Activated CD4-positive, CD25-positive, alpha-beta regulatory T cell treated with anti-CD3 and anti-CD28 coated beads, Interleukin-2, amount 50 U/mL, for 16 hours (primary cell): Measurements from ENCODE around the gene ZNF805.
"Not testable (repeated sequence)": the region's sequence is repeated elsewhere in the genome, so short reads cannot be mapped to it uniquely, and the experiment has no call there.

Experiments used
- DNase-seq: peaks from one replicate; pipeline ENCODE4 v3.0.0-alpha.2; 2020; ENCODE audit warnings: low read depth, low spot score

Gene ZNF805

DNA sequence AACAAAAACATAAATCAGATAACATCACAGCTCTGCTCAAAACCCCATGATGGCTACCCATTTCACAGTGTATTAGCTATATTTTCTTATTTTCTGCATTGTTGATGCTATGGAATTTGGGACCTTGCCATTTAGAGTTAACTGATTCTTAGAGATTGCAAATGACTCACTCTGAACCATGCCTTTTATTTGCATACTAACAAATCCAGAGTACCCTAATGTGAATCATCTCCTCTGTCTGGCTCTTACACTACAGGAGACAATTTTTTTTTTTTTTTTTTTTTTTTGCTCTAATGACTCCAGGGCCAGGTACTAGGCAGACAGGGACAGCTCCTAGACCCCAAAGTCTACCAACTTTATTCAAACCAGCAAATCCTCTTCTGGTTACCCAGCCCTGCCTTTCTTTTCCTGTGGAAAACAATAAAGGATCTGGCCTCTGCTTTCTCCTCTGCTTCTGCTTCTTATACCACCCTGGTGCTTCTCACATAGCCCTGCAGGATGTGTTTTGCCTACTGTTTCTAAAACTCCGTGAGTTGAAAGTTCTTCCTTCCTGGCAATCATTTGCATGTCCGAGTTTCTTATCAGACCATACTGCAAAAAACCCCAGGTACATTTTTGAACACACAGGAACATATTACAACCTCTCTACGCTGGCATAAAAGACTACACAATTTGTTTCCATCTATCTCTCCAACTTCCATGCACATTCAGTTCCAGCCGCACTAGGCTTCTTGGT lies 29.3 kb downstream of the ZNF805 start:
- DNase-seq, result no peak

- DNase-seq, result no peak
Measured at GRCh38 chr19:57271280-57271679, 30.8 kb downstream of the ZNF805 start.

DNA sequence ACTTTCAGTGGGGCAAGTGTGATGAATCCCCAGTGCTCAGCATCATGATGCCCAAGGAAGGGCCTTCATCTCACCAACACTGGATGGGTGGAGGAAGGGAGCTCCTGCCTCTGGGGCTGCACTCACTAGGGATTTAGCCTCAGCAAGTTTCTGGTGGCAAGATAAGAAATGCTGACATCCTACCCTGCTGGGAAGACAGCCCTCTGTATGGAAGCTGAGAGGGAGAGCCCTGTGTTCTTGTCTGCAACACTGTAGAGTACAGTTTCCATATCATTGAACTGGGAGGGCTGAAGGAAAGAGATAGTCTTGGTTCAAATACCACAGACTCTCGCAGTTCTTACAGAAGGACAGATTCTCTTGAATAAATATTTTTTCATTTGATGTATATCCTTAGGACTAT lies 32.6 kb downstream of the ZNF805 start:
- no peak for DNase-seq

- DNase-seq, result no peak
Measured at GRCh38 chr19:57276430-57276829, 36.0 kb downstream of the ZNF805 start.

DNA sequence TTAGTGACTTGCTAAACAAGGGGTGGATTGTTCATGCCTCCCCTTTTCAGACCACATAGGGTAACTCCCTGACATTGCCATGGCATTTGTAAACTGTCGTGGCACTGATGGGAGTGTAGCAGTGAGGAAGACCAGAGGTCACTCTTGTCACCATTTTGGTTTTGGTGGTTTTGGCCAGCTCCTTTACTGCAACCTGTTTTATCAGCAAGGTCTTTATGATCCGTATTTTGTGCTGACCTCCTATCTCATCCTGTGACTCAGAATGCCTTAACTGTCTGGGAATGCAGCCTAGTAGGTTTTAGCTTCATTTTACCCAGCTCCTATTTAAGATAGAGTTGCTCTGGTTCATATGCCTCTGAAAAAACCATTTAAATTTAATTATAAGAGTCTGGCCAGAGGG lies 38.0 kb downstream of the ZNF805 start:
- not testable (repeated sequence) for DNase-seq

DNA sequence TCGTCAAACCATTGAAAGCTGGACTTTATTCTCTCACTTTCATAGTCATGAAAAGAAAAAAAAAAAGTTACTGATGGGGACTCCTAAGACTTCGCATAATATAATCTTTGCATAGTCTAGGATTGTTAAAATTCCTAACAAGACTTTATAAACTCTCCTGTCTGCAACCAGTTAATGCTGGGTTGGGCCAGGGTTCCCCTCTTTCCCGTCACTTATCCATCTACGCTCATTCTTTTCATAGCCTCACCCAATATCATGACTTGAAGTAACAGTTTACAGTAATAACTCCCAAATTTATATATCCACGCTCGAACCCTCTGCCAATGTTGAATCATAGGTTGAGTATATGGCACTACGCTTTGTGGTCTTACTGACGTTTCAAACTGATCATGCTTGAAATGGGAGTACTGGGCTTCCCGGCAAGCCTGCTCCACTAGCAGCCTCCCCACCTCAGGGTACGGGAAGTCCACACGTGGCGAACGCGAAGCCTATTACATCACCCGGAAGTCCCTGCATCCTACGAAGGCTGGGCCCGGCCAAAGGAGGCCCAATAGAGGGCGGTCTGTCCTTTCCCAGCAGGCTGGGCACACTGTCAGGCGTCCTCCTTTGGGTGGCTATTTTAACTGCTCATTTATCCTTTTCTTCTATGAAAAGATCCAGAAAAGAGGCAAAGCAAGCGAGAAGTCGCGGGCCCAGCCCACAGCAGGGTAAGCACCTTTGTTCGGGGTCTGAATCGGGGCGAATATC lies 39.2 kb downstream of the ZNF805 start:
- DNase-seq, result peak; percentile 63

GRCh38 chr19:57280165-57280961 lies 39.9 kb downstream of the ZNF805 start, which contains the start of gene ZNF460:
TSS of gene ZNF460 (plus strand) at chr19:57280485. CDS start at chr19:57280807, 322 bp downstream.
- DNase-seq, result peak; percentile 91

GRCh38 chr19:57280962-57281400 lies 40.5 kb downstream of the ZNF805 start:
- peak; percentile 5 for DNase-seq

DNA sequence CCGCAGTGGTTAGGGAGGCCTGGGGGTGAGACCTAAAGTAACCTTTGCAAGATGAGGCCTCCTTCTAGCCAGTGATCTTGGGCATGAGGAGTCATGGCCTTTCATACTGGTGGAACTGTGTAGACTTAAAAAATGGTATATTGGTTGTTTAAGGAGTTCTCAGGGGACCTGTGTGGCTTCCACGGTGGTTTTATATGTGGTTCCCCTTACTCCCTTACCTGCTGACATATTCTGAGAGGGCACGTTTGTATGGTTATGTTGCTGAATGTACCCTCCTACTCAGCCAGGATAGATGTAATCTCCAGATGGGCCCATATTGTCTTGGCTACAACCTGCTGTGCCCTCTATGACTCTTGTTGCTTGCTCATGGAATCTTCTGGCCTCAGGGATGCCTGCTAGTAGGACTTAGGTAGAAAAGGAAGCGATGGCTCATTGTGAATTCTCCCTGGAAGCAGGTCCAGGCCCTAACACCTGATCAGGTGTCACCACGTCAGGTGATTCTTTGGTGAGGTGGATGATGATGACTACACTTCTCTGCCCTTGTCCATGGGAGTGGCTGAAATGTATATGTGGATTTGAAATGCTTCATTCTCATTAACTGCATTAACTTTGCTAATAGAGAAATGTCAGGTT lies 41.7 kb downstream of the ZNF805 start:
- DNase-seq, result no peak

DNA sequence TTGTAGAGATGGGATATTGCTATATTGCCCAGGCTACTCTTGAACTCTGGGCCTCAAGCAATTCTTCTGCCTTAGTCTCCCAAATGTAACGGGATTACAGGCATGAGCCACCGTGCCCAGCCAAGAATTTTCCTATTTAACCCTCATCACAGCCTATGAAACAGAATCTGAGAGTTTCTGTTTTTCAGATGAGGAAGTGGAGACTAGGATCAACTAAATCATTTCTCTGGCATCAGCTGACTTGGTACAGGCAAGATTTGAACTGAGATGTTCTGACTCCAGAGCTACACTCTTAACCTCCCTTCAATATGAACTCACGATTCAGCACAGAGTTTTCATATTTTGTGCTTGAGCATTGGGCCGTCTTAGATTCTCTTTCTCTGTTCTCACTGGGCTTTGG lies 47.9 kb downstream of the ZNF805 start:
- DNase-seq, result no peak

DNA sequence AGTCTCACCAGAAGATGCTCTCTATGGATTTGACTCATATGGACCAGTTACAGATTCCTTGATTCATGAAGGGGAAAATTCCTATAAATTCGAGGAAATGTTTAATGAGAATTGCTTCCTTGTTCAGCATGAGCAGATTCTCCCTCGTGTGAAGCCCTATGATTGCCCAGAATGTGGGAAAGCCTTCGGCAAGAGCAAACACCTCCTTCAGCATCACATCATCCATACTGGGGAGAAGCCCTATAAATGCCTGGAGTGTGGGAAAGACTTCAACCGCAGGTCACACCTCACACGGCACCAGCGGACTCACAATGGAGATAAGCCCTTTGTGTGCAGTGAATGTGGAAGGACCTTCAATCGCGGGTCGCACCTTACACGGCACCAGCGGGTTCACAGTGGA lies 50.5 kb downstream of the ZNF805 start:
- no peak for DNase-seq

DNA sequence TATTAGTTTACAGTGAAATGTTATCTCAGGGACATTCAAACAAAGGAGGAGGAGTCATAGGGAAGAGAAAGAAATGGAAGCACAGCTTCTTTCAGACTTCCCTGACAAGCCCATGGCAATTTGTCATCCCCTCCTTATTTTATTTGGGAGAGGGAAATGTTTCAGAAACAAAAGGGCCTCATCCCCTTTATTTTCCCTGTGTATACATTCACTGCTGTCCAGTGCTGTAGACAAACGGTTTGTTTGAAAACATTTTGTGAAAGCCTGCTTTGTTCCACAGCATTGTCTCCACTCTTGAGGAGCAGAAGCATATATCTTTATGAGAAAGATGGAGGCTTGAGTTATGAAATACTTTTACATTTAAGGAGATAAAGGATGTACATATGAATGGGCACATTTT lies 52.1 kb downstream of the ZNF805 start:
- no peak for DNase-seq

- DNase-seq, result no peak
Measured at GRCh38 chr19:57293719-57294118, 53.3 kb downstream of the ZNF805 start.

DNA sequence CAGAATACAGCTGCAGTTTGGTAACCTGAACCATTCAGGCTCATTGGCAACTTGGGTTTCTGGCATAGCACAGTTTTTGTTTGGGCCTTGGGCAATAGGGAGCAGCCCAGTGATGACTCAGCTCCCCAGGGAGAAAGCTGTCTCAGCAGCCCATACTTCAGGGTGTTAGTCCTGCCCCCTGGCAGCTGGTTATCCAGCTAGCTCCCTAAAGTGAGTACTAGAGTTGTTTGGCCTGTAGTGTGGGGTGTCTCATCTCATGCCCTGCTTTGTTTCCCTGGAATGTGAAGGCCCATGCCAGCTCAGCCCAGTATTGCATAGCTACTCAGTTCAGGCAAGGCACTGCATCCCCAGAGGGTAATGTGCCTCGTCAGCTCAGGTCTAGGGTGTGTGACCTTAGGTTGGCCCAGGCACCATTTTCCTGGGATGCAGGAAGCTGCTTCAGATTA lies 61.6 kb downstream of the ZNF805 start:
- DNase-seq, result no peak

GRCh38 chr19:57302727-57303401 lies 62.4 kb downstream of the ZNF805 start:
- no peak for DNase-seq
